Neural crest cell (in vitro differentiated cells): ENCODE data around the gene ZNF296. TPM values are rescaled to one million over a fixed set of nuclear protein-coding genes. Genes with fewer than 3 reads are reported as not detected.

ENCODE experiments used
- DNase-seq: peaks from one replicate; pipeline ENCODE4 v3.0.0; 2021; ENCODE audit warnings: low read depth, mixed read lengths, low spot score
- H3K27ac Mint-ChIP-seq: one replicate; pipeline ENCODE4 v1.8.0; 2021; ENCODE audit warnings: mild to moderate bottlenecking, mixed read lengths; ENCODE audit not compliant: unreplicated experiment
- H3K27me3 Mint-ChIP-seq: 2 replicates; pipeline ENCODE4 v1.8.0; 2021; ENCODE audit warnings: low read depth, mild to moderate bottlenecking, mixed read lengths
- H3K36me3 Mint-ChIP-seq: 2 replicates; pipeline ENCODE4 v1.8.0; 2021; ENCODE audit warnings: low read depth, mild to moderate bottlenecking, mixed read lengths
- H3K4me1 Mint-ChIP-seq: 2 replicates; pipeline ENCODE4 v1.8.0; 2021; ENCODE audit warnings: mixed read lengths
- H3K4me3 Mint-ChIP-seq: one replicate; pipeline ENCODE4 v1.8.0; 2021; ENCODE audit warnings: mild to moderate bottlenecking, mixed read lengths
- H3K9me3 Mint-ChIP-seq: 2 replicates; pipeline ENCODE4 v1.8.0; 2021; ENCODE audit warnings: mixed read lengths
- total RNA-seq: library from RNA; stranded (reverse); gene quantifications from 2 replicates; pipeline ENCODE4 v1.2.1, GENCODE V29; 2021
- TF ChIP-seq, protein P1 (sequence below): fragments of 200-600 bp; sonication (generic); conservative IDR thresholded peaks from 2 replicates; pipeline ENCODE4 v1.5.0; 2021; ENCODE audit warnings: antibody characterized with exemption, mild to moderate bottlenecking

Gene ZNF296
- total RNA-seq, 1 donor from 2014 or later, result 1.2 TPM

DNA sequence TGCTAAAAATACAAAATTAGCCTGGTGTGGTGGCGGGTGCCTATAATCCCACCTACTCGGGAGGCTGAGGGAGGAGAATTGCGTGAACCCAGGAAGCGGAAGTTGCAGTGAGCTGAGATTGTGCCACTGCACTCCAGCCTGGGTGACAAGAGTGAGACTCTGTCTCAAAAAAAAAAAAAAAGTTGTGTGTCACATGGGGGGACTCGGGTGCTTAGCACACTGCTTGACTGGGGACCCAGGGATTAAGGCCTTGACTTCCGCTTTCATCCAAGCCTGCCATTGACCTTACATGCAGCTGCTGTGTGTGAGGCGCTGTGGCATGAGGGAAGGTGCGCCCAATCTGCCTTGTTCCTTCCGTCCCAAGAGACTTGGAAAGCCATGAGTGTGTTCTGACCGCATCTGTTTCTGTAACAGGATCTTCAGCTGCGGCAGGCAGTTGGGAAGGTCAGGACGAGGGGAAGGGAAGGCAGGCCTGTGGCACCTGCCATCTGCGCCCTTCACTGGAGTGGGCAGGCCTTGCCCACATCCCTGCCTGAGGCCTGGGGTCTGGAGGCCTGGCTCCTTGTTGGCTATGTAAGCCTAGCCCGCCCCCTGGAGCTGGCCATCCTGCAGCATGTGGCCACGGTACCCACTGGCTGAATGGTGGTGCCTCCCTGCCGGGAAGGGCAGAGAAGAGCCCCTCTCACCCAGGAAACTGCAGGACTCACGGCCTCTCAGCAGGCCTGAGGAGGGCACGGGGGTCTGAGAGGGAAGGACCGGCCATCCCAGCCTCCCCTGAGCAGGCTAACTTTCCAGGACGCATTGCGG, 39.7 kb upstream of the ZNF296 start:
- Mint-ChIP-seq H3K4me1 (peaks cover 5% of the 10 kb centered on the region), H3K27ac (peak overlapping the region; percentile 62), H3K36me3 (no peaks in the 10 kb centered on the region), H3K27me3 (no peaks in the 10 kb centered on the region), H3K4me3 (no peak overlapping the region), H3K9me3 (no peaks in the 10 kb centered on the region)
- no peak for DNase-seq
- TF ChIP-seq, protein P1, sequence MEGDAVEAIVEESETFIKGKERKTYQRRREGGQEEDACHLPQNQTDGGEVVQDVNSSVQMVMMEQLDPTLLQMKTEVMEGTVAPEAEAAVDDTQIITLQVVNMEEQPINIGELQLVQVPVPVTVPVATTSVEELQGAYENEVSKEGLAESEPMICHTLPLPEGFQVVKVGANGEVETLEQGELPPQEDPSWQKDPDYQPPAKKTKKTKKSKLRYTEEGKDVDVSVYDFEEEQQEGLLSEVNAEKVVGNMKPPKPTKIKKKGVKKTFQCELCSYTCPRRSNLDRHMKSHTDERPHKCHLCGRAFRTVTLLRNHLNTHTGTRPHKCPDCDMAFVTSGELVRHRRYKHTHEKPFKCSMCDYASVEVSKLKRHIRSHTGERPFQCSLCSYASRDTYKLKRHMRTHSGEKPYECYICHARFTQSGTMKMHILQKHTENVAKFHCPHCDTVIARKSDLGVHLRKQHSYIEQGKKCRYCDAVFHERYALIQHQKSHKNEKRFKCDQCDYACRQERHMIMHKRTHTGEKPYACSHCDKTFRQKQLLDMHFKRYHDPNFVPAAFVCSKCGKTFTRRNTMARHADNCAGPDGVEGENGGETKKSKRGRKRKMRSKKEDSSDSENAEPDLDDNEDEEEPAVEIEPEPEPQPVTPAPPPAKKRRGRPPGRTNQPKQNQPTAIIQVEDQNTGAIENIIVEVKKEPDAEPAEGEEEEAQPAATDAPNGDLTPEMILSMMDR, result no peak

DNA sequence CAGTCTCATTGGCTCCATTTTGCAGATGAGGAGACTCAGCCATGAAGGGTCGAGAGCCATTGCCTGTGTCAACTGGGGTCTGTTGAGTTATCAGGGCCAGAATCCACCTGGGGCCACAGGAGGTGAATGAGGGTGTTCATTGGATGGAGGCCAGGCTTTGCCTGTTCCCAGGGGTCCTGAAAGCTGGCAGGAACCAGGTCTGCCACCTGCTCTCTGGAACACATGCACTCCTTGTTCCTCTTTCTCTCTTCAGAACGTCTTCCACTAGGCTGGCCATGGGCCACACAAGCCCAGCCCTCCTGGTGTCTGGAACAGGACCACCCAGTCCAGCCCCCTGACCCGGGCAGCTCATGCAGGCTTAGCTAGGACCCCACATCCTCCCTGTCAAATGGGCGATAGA, 37.8 kb upstream of the ZNF296 start:
- Mint-ChIP-seq H3K4me1 (peaks cover 5% of the 10 kb centered on the region), H3K4me3 (no peak overlapping the region), H3K27me3 (no peaks in the 10 kb centered on the region), H3K9me3 (no peaks in the 10 kb centered on the region), H3K27ac (peak overlapping the region; percentile 67), H3K36me3 (no peaks in the 10 kb centered on the region)
- no peak for DNase-seq
- TF ChIP-seq, protein P1, result no peak

- H3K9me3 Mint-ChIP-seq, result no peaks in the 10 kb centered on the region
- H3K4me3 Mint-ChIP-seq, result no peak overlapping the region
- H3K27ac Mint-ChIP-seq, result no peak overlapping the region
- H3K4me1 Mint-ChIP-seq, result peaks cover 5% of the 10 kb centered on the region
- DNase-seq, result no peak
- H3K27me3 Mint-ChIP-seq, result no peaks in the 10 kb centered on the region
- no peaks in the 10 kb centered on the region for H3K36me3 Mint-ChIP-seq
- TF ChIP-seq, protein P1, result no peak
These were observed 37.4 kb upstream of the ZNF296 start for GRCh38 chr19:45113628-45114027.

- H3K4me1 Mint-ChIP-seq, result peaks cover 4% of the 10 kb centered on the region
- no peaks in the 10 kb centered on the region for H3K27me3 Mint-ChIP-seq
- TF ChIP-seq, protein P1, result peak; percentile 20
- DNase-seq, result no peak
- H3K9me3 Mint-ChIP-seq, result no peaks in the 10 kb centered on the region
- H3K4me3 Mint-ChIP-seq, result no peak overlapping the region
- H3K27ac Mint-ChIP-seq, result no peak overlapping the region
- H3K36me3 Mint-ChIP-seq, result no peaks in the 10 kb centered on the region
These were observed 36.0 kb upstream of the ZNF296 start for GRCh38 chr19:45112111-45112827.

DNA sequence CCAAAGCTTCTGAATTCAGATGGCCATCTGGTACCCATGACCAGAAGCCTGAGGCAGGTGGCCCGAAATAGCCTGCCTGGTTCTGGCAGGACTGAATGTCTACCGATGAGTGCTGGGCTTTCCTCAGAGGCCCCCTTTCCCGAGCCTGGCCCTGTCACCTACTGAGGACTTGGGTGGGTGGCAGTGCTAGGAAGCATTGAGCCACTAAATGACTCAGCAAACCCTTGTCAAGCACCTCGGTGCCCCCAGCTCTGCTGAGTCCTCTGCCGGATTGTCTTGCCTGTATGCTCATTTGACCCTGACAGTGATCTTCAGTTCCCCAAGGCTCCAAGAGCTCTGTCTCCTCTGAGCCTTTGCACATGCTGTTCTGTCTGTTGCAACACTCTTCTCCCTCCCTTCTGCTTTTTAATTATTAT, 34.6 kb upstream of the ZNF296 start:
- Mint-ChIP-seq H3K36me3 (no peaks in the 10 kb centered on the region), H3K9me3 (no peaks in the 10 kb centered on the region), H3K27me3 (no peaks in the 10 kb centered on the region), H3K27ac (no peak overlapping the region), H3K4me3 (no peak overlapping the region), H3K4me1 (no peaks in the 10 kb centered on the region)
- TF ChIP-seq, protein P1, result no peak
- DNase-seq, result no peak
